Peyer's patch (tissue), 4 donors: ENCODE measurements around the gene OR5C1. TPM values are rescaled to one million over a fixed set of nuclear protein-coding genes. Genes with fewer than 3 reads are reported as not detected.
A peak's percentile ranks its signal among the peaks of the same experiment; 100 is the strongest.
"Not testable (repeated sequence)": the region's sequence is repeated elsewhere in the genome, so short reads cannot be mapped to it uniquely, and the experiment has no call there.

Source experiments
- DNase-seq, 3 donors: peaks; one replicate each; pipeline ENCODE4 v3.0.0-alpha.2; 2017 to 2019
- H3K27ac ChIP-seq, 4 donors: fragments of 200-600 bp; sonication (generic); one replicate each; pipeline ENCODE4 v1.5.1; 2016 to 2019
- H3K27me3 ChIP-seq, 2 donors: fragments of 200-600 bp; sonication (generic); one replicate each; pipeline ENCODE4 v1.5.1; 2019
- H3K36me3 ChIP-seq, 3 donors: fragments of 200-600 bp; sonication (generic); one replicate each; pipeline ENCODE4 v1.5.1; 2016 to 2019
- H3K4me1 ChIP-seq, 4 donors: fragments of 200-600 bp; sonication (generic); one replicate each; pipeline ENCODE4 v1.5.1; 2016 to 2019
- H3K4me3 ChIP-seq, 4 donors: fragments of 200-600 bp; sonication (generic); 1 replicate in 3 of 4; 2 replicates in 1 of 4; pipeline ENCODE4 v1.5.1; 2016 to 2019; ENCODE audit warnings: mild to moderate bottlenecking in 1 of 4
- H3K9me3 ChIP-seq, 4 donors: fragments of 200-600 bp; sonication (generic); one replicate each; pipeline ENCODE4 v1.5.1; 2016 to 2019; ENCODE audit warnings: mild to moderate bottlenecking in 1 of 4
- POLR2A ChIP-seq, 2 donors: fragments of 450-650 bp; IDR thresholded peaks; one replicate each; pipeline ENCODE4 v1.5.1; 2017; ENCODE audit warnings: antibody characterized with exemption in 2 of 2, mild to moderate bottlenecking in 2 of 2, moderate library complexity in 2 of 2
- total RNA-seq, 4 donors: library from RNA; depleted of rRNA; stranded (reverse); fragments of >200 nt; gene quantifications; one replicate each; pipeline ENCODE4 v1.1.0, GENCODE V29; 2016
- TF ChIP-seq, protein P1 (sequence below), 6 experiments: fragments of 450-650 bp in 4 of 6; fragments of 200-600 bp in 2 of 6; sonication (generic) in 1 of 6; IDR thresholded peaks; one replicate each; pipeline ENCODE4 v1.5.1; 2017 to 2019; ENCODE audit warnings: antibody characterized with exemption in 6 of 6, mild to moderate bottlenecking in 3 of 6, moderate library complexity in 1 of 6

The OR5C1 gene
- total RNA-seq, 4 donors from 2014 or later, result not detected

DNA sequence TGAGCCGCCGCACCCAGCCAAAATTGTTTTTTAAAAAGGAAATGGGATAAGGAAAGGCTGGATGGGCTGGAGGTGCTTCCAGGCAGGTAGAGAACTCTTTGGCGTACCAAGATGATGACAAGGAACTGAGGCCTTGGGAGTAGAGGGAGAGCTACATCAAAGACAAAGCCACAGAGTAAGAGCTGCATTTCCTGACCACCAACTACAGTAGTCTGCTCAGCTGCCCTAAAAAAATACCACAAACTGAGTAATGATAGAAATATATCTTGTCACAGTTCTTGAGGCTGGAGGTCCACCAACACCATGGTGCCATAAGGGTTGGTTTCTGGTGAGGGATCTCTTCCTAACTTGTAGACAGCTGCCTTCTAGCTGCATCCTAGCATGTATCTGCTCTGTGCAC is 19.4 kb downstream of the OR5C1 start:
- Histone ChIP-seq H3K36me3 (no peaks in the 10 kb centered on the region), H3K27me3 (no peaks in the 10 kb centered on the region), H3K4me3 (no peak overlapping the region), H3K27ac (no peak overlapping the region), H3K4me1 (no peaks in the 10 kb centered on the region), H3K9me3 (no peaks in the 10 kb centered on the region)
- DNase-seq, result no peak
- TF ChIP-seq, protein P1, sequence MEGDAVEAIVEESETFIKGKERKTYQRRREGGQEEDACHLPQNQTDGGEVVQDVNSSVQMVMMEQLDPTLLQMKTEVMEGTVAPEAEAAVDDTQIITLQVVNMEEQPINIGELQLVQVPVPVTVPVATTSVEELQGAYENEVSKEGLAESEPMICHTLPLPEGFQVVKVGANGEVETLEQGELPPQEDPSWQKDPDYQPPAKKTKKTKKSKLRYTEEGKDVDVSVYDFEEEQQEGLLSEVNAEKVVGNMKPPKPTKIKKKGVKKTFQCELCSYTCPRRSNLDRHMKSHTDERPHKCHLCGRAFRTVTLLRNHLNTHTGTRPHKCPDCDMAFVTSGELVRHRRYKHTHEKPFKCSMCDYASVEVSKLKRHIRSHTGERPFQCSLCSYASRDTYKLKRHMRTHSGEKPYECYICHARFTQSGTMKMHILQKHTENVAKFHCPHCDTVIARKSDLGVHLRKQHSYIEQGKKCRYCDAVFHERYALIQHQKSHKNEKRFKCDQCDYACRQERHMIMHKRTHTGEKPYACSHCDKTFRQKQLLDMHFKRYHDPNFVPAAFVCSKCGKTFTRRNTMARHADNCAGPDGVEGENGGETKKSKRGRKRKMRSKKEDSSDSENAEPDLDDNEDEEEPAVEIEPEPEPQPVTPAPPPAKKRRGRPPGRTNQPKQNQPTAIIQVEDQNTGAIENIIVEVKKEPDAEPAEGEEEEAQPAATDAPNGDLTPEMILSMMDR (IDR thresholded peaks at IDR 0.05), result no peak
- TF ChIP-seq POLR2A (IDR thresholded peaks at IDR 0.05), result no peak

GRCh38 chr9:122809261-122809660 is 20.5 kb downstream of the OR5C1 start:
- H3K4me3 ChIP-seq, H3K9me3 ChIP-seq, H3K36me3 ChIP-seq, H3K27me3 ChIP-seq, H3K4me1 ChIP-seq, DNase-seq, H3K27ac ChIP-seq: not testable (repeated sequence)

- no peaks in the 10 kb centered on the region for H3K4me1 ChIP-seq
- H3K9me3 ChIP-seq, result no peaks in the 10 kb centered on the region
- no peaks in the 10 kb centered on the region for H3K27me3 ChIP-seq
- H3K27ac ChIP-seq, result no peak overlapping the region
- peak; percentile 62 to 91 (median 79) for DNase-seq
- no peak overlapping the region for H3K4me3 ChIP-seq
- no peaks in the 10 kb centered on the region for H3K36me3 ChIP-seq
- no peak for TF ChIP-seq POLR2A (IDR thresholded peaks at IDR 0.05)
- TF ChIP-seq, protein P1 (IDR thresholded peaks at IDR 0.05), result peak; percentile 43 to 93 (median 83)
Measured at GRCh38 chr9:122810306-122810946, 21.7 kb downstream of the OR5C1 start.

- Histone ChIP-seq H3K4me1 (no peaks in the 10 kb centered on the region), H3K27me3 (no peaks in the 10 kb centered on the region), H3K36me3 (peaks cover 0 to 9% (median 0%) of the 10 kb centered on the region in 3 donors), H3K4me3 (no peak overlapping the region), H3K27ac (no peak overlapping the region), H3K9me3 (no peaks in the 10 kb centered on the region)
- no peak for TF ChIP-seq POLR2A (IDR thresholded peaks at IDR 0.05)
- TF ChIP-seq, protein P1 (IDR thresholded peaks at IDR 0.05), result no peak
- no peak for DNase-seq
Measured at GRCh38 chr9:122812736-122813135, 24.0 kb downstream of the OR5C1 start.

DNA sequence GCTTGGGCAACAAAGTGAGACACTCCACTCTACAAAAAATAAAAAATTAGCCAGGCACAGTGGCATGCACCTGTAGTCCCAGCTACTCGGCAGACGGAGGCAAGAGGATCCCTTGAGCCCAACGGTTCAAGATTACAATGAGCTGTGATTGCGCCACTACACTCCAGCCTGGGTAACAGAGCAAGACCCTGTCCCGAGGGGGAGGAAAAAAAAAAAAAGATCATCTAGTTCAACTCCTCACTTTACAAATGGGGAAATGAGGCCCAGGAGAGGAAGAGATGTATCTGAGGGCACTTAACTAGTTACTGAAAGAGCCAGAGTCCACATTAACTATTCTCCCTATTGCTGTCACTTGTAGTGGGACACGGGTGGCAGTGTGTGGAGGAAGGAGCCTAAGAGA is 25.8 kb downstream of the OR5C1 start:
- no peak overlapping the region for H3K4me3 ChIP-seq
- TF ChIP-seq POLR2A (IDR thresholded peaks at IDR 0.05), result no peak
- TF ChIP-seq, protein P1 (IDR thresholded peaks at IDR 0.05), result no peak
- H3K27ac ChIP-seq, result no peak overlapping the region
- peaks cover 0 to 15% (median 0%) of the 10 kb centered on the region in 3 donors for H3K36me3 ChIP-seq
- no peak for DNase-seq
- no peaks in the 10 kb centered on the region for H3K4me1 ChIP-seq
- H3K9me3 ChIP-seq, result no peaks in the 10 kb centered on the region
- no peaks in the 10 kb centered on the region for H3K27me3 ChIP-seq

DNA sequence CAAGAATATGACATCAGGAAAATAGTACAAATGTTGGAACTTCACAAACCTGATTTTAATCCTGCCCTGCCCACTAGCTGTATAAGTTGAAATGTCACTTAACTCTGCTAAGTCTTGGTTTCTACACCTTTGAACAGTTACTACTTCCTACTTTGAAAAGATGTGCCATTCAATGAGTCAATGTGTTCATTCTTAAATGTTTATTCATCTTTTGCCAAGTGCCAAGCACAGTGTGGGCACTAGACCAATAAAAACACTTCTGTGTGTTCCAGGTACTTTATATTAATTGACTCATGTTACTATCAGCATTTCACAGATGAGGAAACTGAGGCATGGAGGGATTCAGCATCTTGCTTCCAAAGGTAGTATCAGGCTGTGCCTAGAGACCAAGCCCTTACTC is 26.8 kb downstream of the OR5C1 start:
- Histone ChIP-seq H3K36me3 (peaks cover 0 to 25% (median 0%) of the 10 kb centered on the region in 3 donors), H3K27ac (peak overlapping the region in 2 of 4 donors; percentile 32 to 44), H3K27me3 (no peaks in the 10 kb centered on the region), H3K4me3 (no peak overlapping the region), H3K9me3 (no peaks in the 10 kb centered on the region), H3K4me1 (no peaks in the 10 kb centered on the region)
- DNase-seq, result no peak
- TF ChIP-seq POLR2A (IDR thresholded peaks at IDR 0.05), result no peak
- TF ChIP-seq, protein P1 (IDR thresholded peaks at IDR 0.05), result no peak
